ENCODE results near the gene TNFAIP8. TPM values are rescaled to one million over a fixed set of nuclear protein-coding genes. Genes with fewer than 3 reads are reported as not detected.

TNFAIP8 gene
- total RNA-seq, 1 donor from 2014 or later, result 34.4 TPM

- intact Hi-C loops (cut with DNase I), result loop anchor here (10.0 kb wide), 1 partner anchor 48 kb away; no protein-coding TSS in a partner anchor
- Histone ChIP-seq H3K9me3 (no peaks in the 10 kb centered on the region), H3K4me1 (peaks cover 38% of the 10 kb centered on the region), H3K27me3 (no peaks in the 10 kb centered on the region), H3K36me3 (no peaks in the 10 kb centered on the region), H3K27ac (peak overlapping the region; percentile 44), H3K4me3 (no peak overlapping the region)
- no peak for TF ChIP-seq POLR2A (IDR thresholded peaks at IDR 0.05)
- TF ChIP-seq CTCF (IDR thresholded peaks at IDR 0.05), result peak in 1 of 3 experiments; percentile 15
- no peak for DNase-seq (ENCODE audit: extremely low spot score in 2 of 2)
Measured at GRCh38 chr5:119322312-119322947, 33.4 kb upstream of the TNFAIP8 start.

- DNase-seq (ENCODE audit: extremely low spot score in 2 of 2), result no peak
- peak overlapping the region; percentile 44 for H3K27ac ChIP-seq
Measured at GRCh38 chr5:119322948-119323537, 32.8 kb upstream of the TNFAIP8 start.

GRCh38 chr5:119323601-119324000 lies 32.2 kb upstream of the TNFAIP8 start:
- Histone ChIP-seq H3K4me1 (peaks cover 50% of the 10 kb centered on the region), H3K36me3 (no peaks in the 10 kb centered on the region), H3K9me3 (no peaks in the 10 kb centered on the region), H3K27me3 (no peaks in the 10 kb centered on the region), H3K4me3 (peak overlapping the region in 1 of 2 donors; percentile 1), H3K27ac (peak overlapping the region; percentile 44)
- no peak for DNase-seq (ENCODE audit: extremely low spot score in 2 of 2)
- TF ChIP-seq CTCF (IDR thresholded peaks at IDR 0.05) (no peak), POLR2AphosphoS5 (IDR thresholded peaks at IDR 0.05; ENCODE audit: insufficient read depth in 1 of 2, low read depth in 1 of 2) (no peak)
- intact Hi-C loops (cut with DNase I), result loop anchor here (10.0 kb wide), 1 partner anchor 49 kb away; no protein-coding TSS in a partner anchor

More at GRCh38 chr5:119322948-119323537, 32.8 kb upstream of the TNFAIP8 start:
- H3K27me3 ChIP-seq, result no peaks in the 10 kb centered on the region
- intact Hi-C loops (cut with DNase I), result loop anchor here (10.0 kb wide), 1 partner anchor 48 kb away; no protein-coding TSS in a partner anchor
- peaks cover 44% of the 10 kb centered on the region for H3K4me1 ChIP-seq
- no peak overlapping the region for H3K4me3 ChIP-seq
- no peaks in the 10 kb centered on the region for H3K9me3 ChIP-seq
- TF ChIP-seq POLR2A (IDR thresholded peaks at IDR 0.05), result no peak
- TF ChIP-seq POLR2AphosphoS5 (IDR thresholded peaks at IDR 0.05; ENCODE audit: insufficient read depth in 1 of 2, low read depth in 1 of 2), result no peak
- TF ChIP-seq CTCF (IDR thresholded peaks at IDR 0.05), result no peak
- H3K36me3 ChIP-seq, result no peaks in the 10 kb centered on the region

- H3K4me1 ChIP-seq, result peaks cover 62% of the 10 kb centered on the region
- no peak overlapping the region for H3K4me3 ChIP-seq
- H3K27me3 ChIP-seq, result no peaks in the 10 kb centered on the region
- intact Hi-C loops (cut with DNase I), result loop anchor here (10.0 kb wide), 1 partner anchor 50 kb away; no protein-coding TSS in a partner anchor
- H3K27ac ChIP-seq, result peak overlapping the region; percentile 44
- H3K9me3 ChIP-seq, result no peaks in the 10 kb centered on the region
- H3K36me3 ChIP-seq, result no peaks in the 10 kb centered on the region
- TF ChIP-seq POLR2A (IDR thresholded peaks at IDR 0.05) (no peak), POLR2AphosphoS5 (IDR thresholded peaks at IDR 0.05; ENCODE audit: insufficient read depth in 1 of 2, low read depth in 1 of 2) (no peak), CTCF (IDR thresholded peaks at IDR 0.05) (no peak)
- no peak for DNase-seq (ENCODE audit: extremely low spot score in 2 of 2)
Measured at GRCh38 chr5:119324842-119325241, 31.0 kb upstream of the TNFAIP8 start.

- no peaks in the 10 kb centered on the region for H3K9me3 ChIP-seq
- no peak overlapping the region for H3K4me3 ChIP-seq
- DNase-seq (ENCODE audit: extremely low spot score in 2 of 2), result no peak
- H3K27me3 ChIP-seq, result no peaks in the 10 kb centered on the region
- intact Hi-C loops (cut with DNase I), result loop anchor here (10.0 kb wide), 1 partner anchor 52 kb away; no protein-coding TSS in a partner anchor
- H3K27ac ChIP-seq, result no peak overlapping the region
- H3K4me1 ChIP-seq, result peaks cover 81% of the 10 kb centered on the region
- TF ChIP-seq POLR2AphosphoS5 (IDR thresholded peaks at IDR 0.05; ENCODE audit: insufficient read depth in 1 of 2, low read depth in 1 of 2) (no peak), CTCF (IDR thresholded peaks at IDR 0.05) (no peak), POLR2A (IDR thresholded peaks at IDR 0.05) (no peak)
- no peaks in the 10 kb centered on the region for H3K36me3 ChIP-seq
Measured at GRCh38 chr5:119327018-119327417, 28.8 kb upstream of the TNFAIP8 start.

Measured in vagina (tissue), 2 donors.